WTC11 (cell line): ENCODE results near the gene KRT86. TPM values are rescaled to one million over a fixed set of nuclear protein-coding genes. Genes with fewer than 3 reads are reported as not detected.
"Not testable (repeated sequence)": the region's sequence is repeated elsewhere in the genome, so short reads cannot be mapped to it uniquely, and the experiment has no call there.

Experiments
- ATAC-seq: fragments of 200-7000 bp; cut with Tn5 transposase; 2 replicates; pipeline ENCODE4 v1.10.0; 2021; ENCODE audit warnings: mild to moderate bottlenecking, moderate library complexity
- CTCF ChIA-PET: fragments of 300-600 bp; sonication (Branson Sonifier 250); formaldehyde crosslinking; loops from one replicate; lab custom pipeline; 2021; ENCODE audit warnings: antibody characterized with exemption; lab: Charles Lee
- POLR2A ChIA-PET: fragments of 350-600 bp; sonication (Branson Sonifier 250); formaldehyde crosslinking; loops from one replicate; lab custom pipeline; 2021; ENCODE audit warnings: antibody characterized with exemption; lab: Charles Lee
- DNase-seq: peaks from one replicate; pipeline ENCODE4 v3.0.0; 2021; ENCODE audit warnings: low spot score
- H3K27ac Mint-ChIP-seq: 2 replicates; pipeline ENCODE4 v1.8.0; 2021; ENCODE audit warnings: mixed read lengths
- H3K27me3 Mint-ChIP-seq: 2 replicates; pipeline ENCODE4 v1.8.0; 2021; ENCODE audit warnings: low read depth, mild to moderate bottlenecking, moderate library complexity, mixed read lengths
- H3K36me3 Mint-ChIP-seq: 2 replicates; pipeline ENCODE4 v1.8.0; 2021; ENCODE audit warnings: mixed read lengths
- H3K4me1 Mint-ChIP-seq: 2 replicates; pipeline ENCODE4 v1.8.0; 2022; ENCODE audit warnings: mixed read lengths
- H3K4me3 Mint-ChIP-seq: 2 replicates; pipeline ENCODE4 v1.8.0; 2021; ENCODE audit warnings: mild to moderate bottlenecking, moderate library complexity, mixed read lengths
- H3K9me3 Mint-ChIP-seq: 2 replicates; pipeline ENCODE4 v1.8.0; 2021; ENCODE audit warnings: mixed read lengths
- CREB1 ChIP-seq: sonication (generic); formaldehyde crosslinking; IDR thresholded peaks from 2 replicates; pipeline ENCODE4 v1.8.0; 2023; ENCODE audit warnings: mild to moderate bottlenecking, missing genetic modification reagents
- ESRRA ChIP-seq: sonication (generic); formaldehyde crosslinking; IDR thresholded peaks from 2 replicates; pipeline ENCODE4 v1.8.1; 2022; ENCODE audit warnings: mild to moderate bottlenecking, missing genetic modification reagents, borderline replicate concordance
- FOXK1 ChIP-seq: sonication (generic); formaldehyde crosslinking; IDR thresholded peaks from 2 replicates; pipeline ENCODE4 v1.8.0; 2022; ENCODE audit warnings: mild to moderate bottlenecking, moderate library complexity, missing genetic modification reagents
- FOXP1 ChIP-seq: sonication (generic); formaldehyde crosslinking; IDR thresholded peaks from 2 replicates; pipeline ENCODE4 v1.8.0; 2022; ENCODE audit warnings: missing genetic modification reagents, mild to moderate bottlenecking, moderate library complexity, borderline replicate concordance
- GRHL2 ChIP-seq: fragments of 250-450 bp; sonication (Bioruptor Pico); IDR thresholded peaks from 2 replicates; pipeline ENCODE4 v1.8.0; 2022; ENCODE audit warnings: mild to moderate bottlenecking, moderate library complexity; ENCODE audit not compliant: insufficient replicate concordance, severe bottlenecking
- JAZF1 ChIP-seq: fragments of 250-450 bp; sonication (Bioruptor Pico); IDR thresholded peaks from 2 replicates; pipeline ENCODE4 v1.9.0; 2021; ENCODE audit warnings: moderate library complexity, mild to moderate bottlenecking, inconsistent platforms
- OVOL2 ChIP-seq: fragments of 250-450 bp; sonication (Bioruptor Pico); IDR thresholded peaks from 2 replicates; pipeline ENCODE4 v1.9.0; 2021; ENCODE audit warnings: mild to moderate bottlenecking, borderline replicate concordance
- RELA ChIP-seq: sonication (generic); formaldehyde crosslinking; IDR thresholded peaks from 2 replicates; pipeline ENCODE4 v1.8.1; 2022; ENCODE audit warnings: missing genetic modification reagents, mild to moderate bottlenecking, borderline replicate concordance
- SMAD4 ChIP-seq: sonication (generic); formaldehyde crosslinking; IDR thresholded peaks from 2 replicates; pipeline ENCODE4 v1.8.0; 2022; ENCODE audit warnings: mild to moderate bottlenecking, missing genetic modification reagents
- SP1 ChIP-seq: sonication (generic); formaldehyde crosslinking; conservative IDR thresholded peaks from 2 replicates; pipeline ENCODE4 v1.8.1; 2022; ENCODE audit warnings: missing genetic modification reagents
- TCF7 ChIP-seq: sonication (generic); formaldehyde crosslinking; IDR thresholded peaks from 2 replicates; pipeline ENCODE4 v1.8.0; 2022; ENCODE audit warnings: mild to moderate bottlenecking, low read depth, missing genetic modification reagents, moderate library complexity
- ZBTB21 ChIP-seq: sonication (generic); formaldehyde crosslinking; IDR thresholded peaks from 2 replicates; pipeline ENCODE4 v1.8.1; 2023; ENCODE audit warnings: mild to moderate bottlenecking, missing genetic modification reagents, borderline replicate concordance
- ZNF121 ChIP-seq: sonication (generic); formaldehyde crosslinking; IDR thresholded peaks from 2 replicates; pipeline ENCODE4 v1.8.0; 2023; ENCODE audit warnings: missing genetic modification reagents
- ZNF317 ChIP-seq: sonication (generic); formaldehyde crosslinking; IDR thresholded peaks from 2 replicates; pipeline ENCODE4 v1.8.1; 2023; ENCODE audit warnings: low read depth, mild to moderate bottlenecking, moderate library complexity, missing genetic modification reagents, borderline replicate concordance
- ZNF416 ChIP-seq: fragments of 250-450 bp; sonication (Bioruptor Pico); IDR thresholded peaks from 2 replicates; pipeline ENCODE4 v1.9.0; 2021; ENCODE audit warnings: mild to moderate bottlenecking, inconsistent platforms
- ZNF425 ChIP-seq: fragments of 250-450 bp; sonication (Bioruptor Pico); conservative IDR thresholded peaks from 2 replicates; pipeline ENCODE4 v1.9.0; 2021; ENCODE audit warnings: mild to moderate bottlenecking
- ZNF512 ChIP-seq: sonication (generic); formaldehyde crosslinking; IDR thresholded peaks from 2 replicates; pipeline ENCODE4 v1.8.1; 2022; ENCODE audit warnings: missing genetic modification reagents, borderline replicate concordance
- total RNA-seq: library from RNA; stranded (reverse); gene quantifications from 3 replicates; pipeline ENCODE4 v1.2.3, GENCODE V29; 2021
- TF ChIP-seq, protein P1 (sequence below): sonication (generic); formaldehyde crosslinking; IDR thresholded peaks from 2 replicates; pipeline ENCODE4 v1.8.0; 2022; ENCODE audit warnings: mild to moderate bottlenecking, missing genetic modification reagents
- TF ChIP-seq, protein P2 (sequence below): sonication (generic); formaldehyde crosslinking; IDR thresholded peaks from 2 replicates; pipeline ENCODE4 v1.8.1; 2023; ENCODE audit warnings: mild to moderate bottlenecking, missing genetic modification reagents
- TF ChIP-seq, protein P3 (sequence below): fragments of 250-450 bp; sonication (Bioruptor Pico); IDR thresholded peaks from 2 replicates; pipeline ENCODE4 v1.9.0; 2021; ENCODE audit warnings: mild to moderate bottlenecking

Gene KRT86
- total RNA-seq, 1 experiment from 2014 or later: 0.11 TPM

GRCh38 chr12:52240247-52240646 lies 34.2 kb upstream of the KRT86 start:
- ATAC-seq, H3K9me3 Mint-ChIP-seq, H3K27ac Mint-ChIP-seq, H3K27me3 Mint-ChIP-seq, H3K4me3 Mint-ChIP-seq, H3K36me3 Mint-ChIP-seq, POLR2A ChIA-PET, DNase-seq: not testable (repeated sequence)
- CTCF ChIA-PET: interaction anchor here (0.9 to 6.3 kb wide), 5 partner anchors 8 to 65 kb away, joined by 3 to 48 read pairs (median 3); no protein-coding TSS in a partner anchor
- peaks cover 37% of the 10 kb centered on the region for H3K4me1 Mint-ChIP-seq

GRCh38 chr12:52241205-52241842 lies 33.1 kb upstream of the KRT86 start:
- peaks cover 41% of the 10 kb centered on the region for H3K4me1 Mint-ChIP-seq
- no peak for ATAC-seq

GRCh38 chr12:52242442-52243258 lies 31.8 kb upstream of the KRT86 start:
- TF ChIP-seq RELA (CRISPR knock-in tag): no peak
- TF ChIP-seq ZNF121 (CRISPR knock-in tag): no peak
- TF ChIP-seq TCF7: no peak
- no peak for TF ChIP-seq ZBTB21
- TF ChIP-seq FOXP1 (CRISPR knock-in tag): no peak
- no peak for TF ChIP-seq JAZF1 (CRISPR knock-in tag)
- TF ChIP-seq SP1 (CRISPR knock-in tag): no peak
- TF ChIP-seq, protein P1, sequence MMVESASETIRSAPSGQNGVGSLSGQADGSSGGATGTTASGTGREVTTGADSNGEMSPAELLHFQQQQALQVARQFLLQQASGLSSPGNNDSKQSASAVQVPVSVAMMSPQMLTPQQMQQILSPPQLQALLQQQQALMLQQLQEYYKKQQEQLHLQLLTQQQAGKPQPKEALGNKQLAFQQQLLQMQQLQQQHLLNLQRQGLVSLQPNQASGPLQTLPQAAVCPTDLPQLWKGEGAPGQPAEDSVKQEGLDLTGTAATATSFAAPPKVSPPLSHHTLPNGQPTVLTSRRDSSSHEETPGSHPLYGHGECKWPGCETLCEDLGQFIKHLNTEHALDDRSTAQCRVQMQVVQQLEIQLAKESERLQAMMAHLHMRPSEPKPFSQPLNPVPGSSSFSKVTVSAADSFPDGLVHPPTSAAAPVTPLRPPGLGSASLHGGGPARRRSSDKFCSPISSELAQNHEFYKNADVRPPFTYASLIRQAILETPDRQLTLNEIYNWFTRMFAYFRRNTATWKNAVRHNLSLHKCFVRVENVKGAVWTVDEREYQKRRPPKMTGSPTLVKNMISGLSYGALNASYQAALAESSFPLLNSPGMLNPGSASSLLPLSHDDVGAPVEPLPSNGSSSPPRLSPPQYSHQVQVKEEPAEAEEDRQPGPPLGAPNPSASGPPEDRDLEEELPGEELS (CRISPR knock-in tag): no peak
- no peak for TF ChIP-seq OVOL2 (CRISPR knock-in tag)
- no peak for TF ChIP-seq SMAD4 (CRISPR knock-in tag)
- TF ChIP-seq ZNF317 (CRISPR knock-in tag): no peak
- TF ChIP-seq FOXK1: no peak
- no peak for TF ChIP-seq ZNF512 (CRISPR knock-in tag)
- DNase-seq: no peak
- no peak overlapping the region for H3K4me3 Mint-ChIP-seq
- H3K4me1 Mint-ChIP-seq: peaks cover 43% of the 10 kb centered on the region
- POLR2A ChIA-PET: no interaction called here
- no peak overlapping the region for H3K27ac Mint-ChIP-seq
- CTCF ChIA-PET: interaction anchor here (1.2 to 6.3 kb wide), 5 partner anchors 17 to 36 kb away, joined by 3 to 48 read pairs (median 7); no protein-coding TSS in a partner anchor
- no peaks in the 10 kb centered on the region for H3K36me3 Mint-ChIP-seq
- no peak for ATAC-seq
- H3K27me3 Mint-ChIP-seq: 0 out of 2 replicates have a peak, but pooled peaks cover 3% of the 10 kb centered on the region
- H3K9me3 Mint-ChIP-seq: no peaks in the 10 kb centered on the region

More at GRCh38 chr12:52241205-52241842, 33.1 kb upstream of the KRT86 start:
- CTCF ChIA-PET: interaction anchor here (0.6 to 6.3 kb wide), 7 partner anchors 9 to 624 kb away, joined by 3 to 48 read pairs (median 3); no protein-coding TSS in a partner anchor
- no peaks in the 10 kb centered on the region; the same call in 1 of the 2 replicates for H3K27me3 Mint-ChIP-seq
- DNase-seq: no peak
- TF ChIP-seq, protein P2, sequence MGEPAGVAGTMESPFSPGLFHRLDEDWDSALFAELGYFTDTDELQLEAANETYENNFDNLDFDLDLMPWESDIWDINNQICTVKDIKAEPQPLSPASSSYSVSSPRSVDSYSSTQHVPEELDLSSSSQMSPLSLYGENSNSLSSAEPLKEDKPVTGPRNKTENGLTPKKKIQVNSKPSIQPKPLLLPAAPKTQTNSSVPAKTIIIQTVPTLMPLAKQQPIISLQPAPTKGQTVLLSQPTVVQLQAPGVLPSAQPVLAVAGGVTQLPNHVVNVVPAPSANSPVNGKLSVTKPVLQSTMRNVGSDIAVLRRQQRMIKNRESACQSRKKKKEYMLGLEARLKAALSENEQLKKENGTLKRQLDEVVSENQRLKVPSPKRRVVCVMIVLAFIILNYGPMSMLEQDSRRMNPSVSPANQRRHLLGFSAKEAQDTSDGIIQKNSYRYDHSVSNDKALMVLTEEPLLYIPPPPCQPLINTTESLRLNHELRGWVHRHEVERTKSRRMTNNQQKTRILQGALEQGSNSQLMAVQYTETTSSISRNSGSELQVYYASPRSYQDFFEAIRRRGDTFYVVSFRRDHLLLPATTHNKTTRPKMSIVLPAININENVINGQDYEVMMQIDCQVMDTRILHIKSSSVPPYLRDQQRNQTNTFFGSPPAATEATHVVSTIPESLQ (CRISPR knock-in tag): no peak
- TF ChIP-seq ESRRA (no peak), ZNF425 (no peak), GRHL2 (CRISPR knock-in tag) (no peak), ZNF416 (CRISPR knock-in tag) (no peak), CREB1 (no peak)
- TF ChIP-seq, protein P3, sequence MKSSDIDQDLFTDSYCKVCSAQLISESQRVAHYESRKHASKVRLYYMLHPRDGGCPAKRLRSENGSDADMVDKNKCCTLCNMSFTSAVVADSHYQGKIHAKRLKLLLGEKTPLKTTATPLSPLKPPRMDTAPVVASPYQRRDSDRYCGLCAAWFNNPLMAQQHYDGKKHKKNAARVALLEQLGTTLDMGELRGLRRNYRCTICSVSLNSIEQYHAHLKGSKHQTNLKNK: no peak
- TF ChIP-seq, all 79 proteins: peak for 0
- POLR2A ChIA-PET: no interaction called here
- Mint-ChIP-seq H3K4me3 (no peak overlapping the region), H3K27ac (no peak overlapping the region), H3K9me3 (no peaks in the 10 kb centered on the region), H3K36me3 (no peaks in the 10 kb centered on the region)
